Thoracic aorta (tissue), 2 donors: Measurements from ENCODE around the gene THAP5. TPM values are rescaled to one million over a fixed set of nuclear protein-coding genes. Genes with fewer than 3 reads are reported as not detected.

Source experiments
- ATAC-seq: fragments of 150-250 bp; one replicate; pipeline ENCODE4 v1.8.0; 2017; ENCODE audit warnings: low read depth; ENCODE audit not compliant: insufficient number of reproducible peaks, low FRiP score
- DNase-seq: peaks from one replicate; pipeline ENCODE4 v3.0.0-alpha.2; 2020; ENCODE audit warnings: low spot score
- H3K27ac ChIP-seq, 2 donors: fragments of 200-600 bp; sonication (generic); 1 replicate in 1 of 2; 2 replicates in 1 of 2; pipeline ENCODE4 v1.5.1; 2016; ENCODE audit warnings: mild to moderate bottlenecking in 2 of 2, moderate library complexity in 2 of 2
- H3K27me3 ChIP-seq: fragments of 200-600 bp; sonication (generic); replicated peaks from 2 replicates; pipeline ENCODE4 v1.6.0; 2016; ENCODE audit warnings: mild to moderate bottlenecking; ENCODE audit not compliant: insufficient read depth
- H3K36me3 ChIP-seq: fragments of 200-600 bp; sonication (generic); one replicate; pipeline ENCODE4 v1.5.1; 2016
- H3K4me1 ChIP-seq, 2 donors: fragments of 200-600 bp; sonication (generic); 1 replicate in 1 of 2; 2 replicates in 1 of 2; pipeline versions ENCODE4 v1.5.1 to v1.6.0; 2016; ENCODE audit warnings: low read depth in 2 of 2, mild to moderate bottlenecking in 1 of 2; ENCODE audit not compliant: control insufficient read depth in 1 of 2
- H3K4me3 ChIP-seq: fragments of 200-600 bp; sonication (generic); 2 replicates; pipeline ENCODE4 v1.5.1; 2016; ENCODE audit warnings: mild to moderate bottlenecking
- H3K9me3 ChIP-seq: fragments of 200-600 bp; sonication (generic); 2 replicates; pipeline ENCODE4 v1.5.1; 2016
- total RNA-seq, 2 donors: library from RNA; depleted of rRNA; stranded (reverse); fragments of >200 nt; gene quantifications; one replicate each; pipeline versions ENCODE4 v1.1.0 to v1.2.3, GENCODE V29; 2016
- TF ChIP-seq, protein P1 (sequence below): fragments of 200-600 bp; sonication (generic); IDR thresholded peaks from one replicate; pipeline ENCODE4 v1.5.1; 2019; ENCODE audit warnings: antibody characterized with exemption

The THAP5 gene
- total RNA-seq, 2 donors from 2014 or later: 17.7 to 40.8 TPM

DNA sequence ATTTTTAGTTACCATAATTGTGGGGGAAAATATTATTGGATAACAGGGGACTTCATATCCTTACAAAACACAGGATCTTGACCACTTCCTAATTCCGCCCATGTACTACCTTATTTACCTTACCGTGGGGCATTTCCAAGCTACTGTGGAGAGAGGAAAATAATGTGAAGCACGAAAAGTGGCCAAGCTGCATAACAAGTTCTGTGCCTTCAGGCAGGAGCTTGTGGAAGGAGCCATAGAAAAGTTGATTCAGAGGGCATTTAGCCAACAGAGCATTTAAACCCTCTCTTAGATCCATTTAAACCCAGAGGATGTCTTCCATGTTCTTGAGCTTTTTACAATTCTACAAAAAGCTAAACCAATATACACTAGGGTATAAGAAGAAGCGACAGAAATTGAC lies 41.8 kb upstream of the THAP5 start:
- H3K4me3 ChIP-seq: no peak overlapping the region
- no peaks in the 10 kb centered on the region for H3K4me1 ChIP-seq
- DNase-seq (no peak), ATAC-seq (no peak)
- no peak overlapping the region for H3K27ac ChIP-seq
- no peaks in the 10 kb centered on the region for H3K27me3 ChIP-seq
- H3K36me3 ChIP-seq: no peaks in the 10 kb centered on the region
- H3K9me3 ChIP-seq: no peaks in the 10 kb centered on the region
- TF ChIP-seq, protein P1, sequence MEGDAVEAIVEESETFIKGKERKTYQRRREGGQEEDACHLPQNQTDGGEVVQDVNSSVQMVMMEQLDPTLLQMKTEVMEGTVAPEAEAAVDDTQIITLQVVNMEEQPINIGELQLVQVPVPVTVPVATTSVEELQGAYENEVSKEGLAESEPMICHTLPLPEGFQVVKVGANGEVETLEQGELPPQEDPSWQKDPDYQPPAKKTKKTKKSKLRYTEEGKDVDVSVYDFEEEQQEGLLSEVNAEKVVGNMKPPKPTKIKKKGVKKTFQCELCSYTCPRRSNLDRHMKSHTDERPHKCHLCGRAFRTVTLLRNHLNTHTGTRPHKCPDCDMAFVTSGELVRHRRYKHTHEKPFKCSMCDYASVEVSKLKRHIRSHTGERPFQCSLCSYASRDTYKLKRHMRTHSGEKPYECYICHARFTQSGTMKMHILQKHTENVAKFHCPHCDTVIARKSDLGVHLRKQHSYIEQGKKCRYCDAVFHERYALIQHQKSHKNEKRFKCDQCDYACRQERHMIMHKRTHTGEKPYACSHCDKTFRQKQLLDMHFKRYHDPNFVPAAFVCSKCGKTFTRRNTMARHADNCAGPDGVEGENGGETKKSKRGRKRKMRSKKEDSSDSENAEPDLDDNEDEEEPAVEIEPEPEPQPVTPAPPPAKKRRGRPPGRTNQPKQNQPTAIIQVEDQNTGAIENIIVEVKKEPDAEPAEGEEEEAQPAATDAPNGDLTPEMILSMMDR: no peak

GRCh38 chr7:108609643-108610042 lies 40.1 kb upstream of the THAP5 start:
- no peak for ATAC-seq
- Histone ChIP-seq H3K36me3 (no peaks in the 10 kb centered on the region), H3K27me3 (no peaks in the 10 kb centered on the region), H3K9me3 (no peaks in the 10 kb centered on the region), H3K4me1 (no peaks in the 10 kb centered on the region), H3K4me3 (no peak overlapping the region), H3K27ac (no peak overlapping the region)
- TF ChIP-seq, protein P1: no peak
- no peak for DNase-seq

DNA sequence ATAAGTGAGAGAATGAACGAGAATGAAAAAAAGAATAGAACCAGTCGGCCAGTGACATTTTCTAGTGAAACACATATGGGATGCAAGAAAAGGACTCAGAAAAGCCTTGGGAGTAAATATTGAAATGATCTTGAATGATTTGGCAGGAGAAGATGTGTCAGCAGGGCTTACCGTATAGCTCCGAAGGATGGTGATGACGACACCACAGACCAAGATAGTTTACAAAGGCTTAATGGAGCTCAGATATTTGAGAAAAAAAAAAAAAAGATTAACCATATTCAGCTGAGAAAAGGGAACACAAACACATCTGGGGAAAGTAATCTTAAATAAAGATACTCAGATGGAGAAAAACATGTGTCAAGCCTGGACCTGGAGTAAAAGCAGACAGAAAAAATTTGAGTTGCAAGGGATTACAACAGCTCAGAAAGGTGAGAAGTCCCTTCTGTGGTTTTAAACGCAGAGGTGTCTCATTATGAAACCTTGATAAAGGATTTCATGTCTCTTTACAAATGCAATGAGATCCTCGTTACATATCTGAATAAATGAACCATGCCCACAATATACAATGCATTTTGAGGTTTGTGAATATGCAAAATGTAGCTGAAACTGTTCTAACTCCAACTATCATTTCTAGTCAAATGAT lies 36.2 kb upstream of the THAP5 start:
- no peaks in the 10 kb centered on the region for H3K4me1 ChIP-seq
- ATAC-seq (no peak), DNase-seq (no peak)
- H3K27ac ChIP-seq: no peak overlapping the region
- H3K9me3 ChIP-seq: no peaks in the 10 kb centered on the region
- TF ChIP-seq, protein P1: no peak
- H3K27me3 ChIP-seq: no peaks in the 10 kb centered on the region
- no peaks in the 10 kb centered on the region for H3K36me3 ChIP-seq
- no peak overlapping the region for H3K4me3 ChIP-seq

DNA sequence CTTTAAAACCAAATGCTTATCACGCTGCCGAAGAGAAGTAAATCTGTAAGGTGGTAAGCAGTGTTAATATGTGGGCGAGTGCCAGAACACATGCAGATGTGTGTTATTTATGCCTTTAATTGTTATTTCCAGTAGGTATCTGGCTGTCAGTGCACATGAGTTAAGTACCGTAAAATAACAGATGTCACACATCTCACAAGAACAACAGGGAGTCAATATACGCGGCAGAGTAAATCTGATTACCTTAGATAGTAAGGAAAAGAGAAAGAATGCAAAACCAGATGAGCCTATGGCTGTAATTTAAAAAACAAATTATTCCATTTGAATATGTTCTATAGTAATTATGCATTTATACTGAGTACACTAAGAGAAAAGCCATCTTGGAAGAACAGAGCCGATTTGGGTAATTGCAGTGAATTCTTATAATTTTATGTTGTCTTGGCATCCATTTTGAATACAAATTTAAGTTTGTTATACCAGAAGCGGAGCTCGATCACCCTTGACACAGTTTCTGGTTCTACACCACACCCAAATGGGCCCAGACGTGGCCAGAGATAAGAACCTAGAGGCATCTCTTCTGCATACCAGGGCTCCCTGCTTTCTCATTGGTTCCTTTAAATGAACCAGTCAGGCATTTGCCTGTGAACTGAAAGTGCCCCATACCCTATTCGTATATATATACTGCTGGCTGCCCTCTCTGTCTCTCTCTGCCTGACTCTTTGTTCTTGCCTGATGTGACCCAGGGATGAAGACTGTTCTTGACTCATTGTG lies 35.0 kb upstream of the THAP5 start:
- no peak for ATAC-seq
- no peak overlapping the region for H3K27ac ChIP-seq
- H3K4me1 ChIP-seq: no peaks in the 10 kb centered on the region

More for the DNA sequence above, 35.0 kb upstream of the THAP5 start:
- no peaks in the 10 kb centered on the region for H3K27me3 ChIP-seq
- no peaks in the 10 kb centered on the region for H3K9me3 ChIP-seq
- DNase-seq: no peak
- no peak overlapping the region for H3K4me3 ChIP-seq
- H3K36me3 ChIP-seq: no peaks in the 10 kb centered on the region
- TF ChIP-seq, protein P1: no peak
